Measurements from ENCODE around the gene PRR13.

DNA sequence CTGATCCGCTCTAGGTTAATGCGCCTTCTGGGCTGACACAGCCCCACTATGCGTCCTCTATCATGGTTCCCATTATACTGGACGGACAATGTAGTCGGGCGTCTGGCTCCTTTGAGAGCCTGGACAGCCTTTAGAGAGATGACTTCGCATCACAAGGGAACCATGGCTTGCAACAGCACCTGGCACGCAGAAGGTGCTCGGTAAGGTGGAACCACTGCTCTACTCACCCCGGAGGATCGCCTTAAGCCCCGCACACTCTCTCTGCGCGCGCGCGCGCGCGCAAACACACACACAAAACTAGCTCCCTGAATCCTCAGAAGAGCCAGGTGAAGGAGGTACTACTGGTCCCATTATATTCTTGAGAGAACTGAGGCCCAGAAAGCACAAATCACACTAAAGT lies 50.7 kb downstream of the PRR13 start:
- TF ChIP-seq FOXM1 (IDR thresholded peaks at IDR 0.05; ENCODE audit: borderline replicate concordance) = no peak
- TF ChIP-seq SP1 (IDR thresholded peaks at IDR 0.05) = no peak
- no peak for TF ChIP-seq BHLHE40 (IDR thresholded peaks at IDR 0.05; ENCODE audit: borderline replicate concordance)
- no peak for TF ChIP-seq ARNT (IDR thresholded peaks at IDR 0.05)
- TF ChIP-seq ZNF384 (IDR thresholded peaks at IDR 0.05) = no peak; the same call in 1 of the 2 replicates
- no peak for TF ChIP-seq FOXA1 (IDR thresholded peaks at IDR 0.05)
- TF ChIP-seq PKNOX1 (IDR thresholded peaks at IDR 0.05) = no peak
- no peak for TF ChIP-seq HDGF (IDR thresholded peaks at IDR 0.05; ENCODE audit: borderline replicate concordance)
- no peak for TF ChIP-seq L3MBTL2 (conservative IDR thresholded peaks at IDR 0.05)
- no peak for TF ChIP-seq CTBP1 (IDR thresholded peaks at IDR 0.05; ENCODE audit: borderline replicate concordance)
- TF ChIP-seq SUZ12 (IDR thresholded peaks at IDR 0.05) = no peak
- no peak for TF ChIP-seq NFRKB (IDR thresholded peaks at IDR 0.05)
- TF ChIP-seq ELF4 (IDR thresholded peaks at IDR 0.05) = no peak
- TF ChIP-seq TARDBP (IDR thresholded peaks at IDR 0.05) = no peak

All from HEK293T (cell line).